ENCODE results near the gene FRY.

FRY gene

DNA sequence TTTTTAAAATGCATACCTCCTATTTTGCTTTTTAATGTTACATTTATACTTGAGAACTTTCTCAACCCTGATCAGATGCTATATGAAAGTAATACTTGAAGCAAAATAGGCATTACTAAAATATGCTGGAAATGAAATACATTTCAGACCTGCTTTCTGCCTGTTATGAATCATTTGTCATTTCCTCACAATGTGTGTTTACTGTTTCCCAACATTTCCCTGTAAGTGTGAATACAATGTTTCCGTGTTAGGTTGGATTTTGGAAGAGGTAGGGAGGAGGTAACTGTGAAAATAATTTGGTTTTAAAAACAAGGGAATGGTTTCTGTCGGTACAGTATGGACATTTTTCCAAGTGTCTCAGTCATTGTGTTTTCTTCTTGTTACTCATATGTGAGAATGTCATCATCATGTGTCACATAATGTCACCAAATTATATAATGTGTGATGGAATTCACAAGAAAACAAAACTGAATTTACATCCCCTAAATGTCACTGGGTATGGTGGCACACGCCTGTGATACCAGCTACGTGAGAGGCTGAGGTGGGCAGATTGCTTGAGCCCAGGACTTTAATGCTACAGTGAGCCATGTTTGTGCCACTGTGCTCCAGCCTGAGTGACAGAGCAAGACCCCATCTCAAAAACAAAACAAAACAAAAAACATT, 240.6 kb downstream of the FRY start:
- no peak for DNase-seq

DNA sequence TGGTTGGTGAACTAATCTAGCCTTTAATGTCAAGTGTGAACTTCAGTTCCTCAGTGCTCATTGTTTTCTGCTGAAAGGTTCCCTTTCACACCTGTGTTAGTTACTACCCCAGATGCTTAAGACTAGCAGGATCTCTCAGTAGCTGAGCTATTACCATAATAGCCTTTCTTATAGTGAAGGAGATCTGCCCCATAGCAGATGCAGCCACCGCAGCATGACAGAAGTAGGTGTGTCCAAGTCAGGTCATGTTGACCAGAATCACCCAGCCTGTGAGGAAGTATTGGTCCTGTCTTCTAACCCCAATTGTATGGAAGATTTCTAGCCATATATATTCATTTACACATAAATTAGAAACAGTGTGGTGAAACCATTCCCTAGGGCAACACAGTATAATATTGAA, 246.3 kb downstream of the FRY start:
- DNase-seq, result no peak

DNA sequence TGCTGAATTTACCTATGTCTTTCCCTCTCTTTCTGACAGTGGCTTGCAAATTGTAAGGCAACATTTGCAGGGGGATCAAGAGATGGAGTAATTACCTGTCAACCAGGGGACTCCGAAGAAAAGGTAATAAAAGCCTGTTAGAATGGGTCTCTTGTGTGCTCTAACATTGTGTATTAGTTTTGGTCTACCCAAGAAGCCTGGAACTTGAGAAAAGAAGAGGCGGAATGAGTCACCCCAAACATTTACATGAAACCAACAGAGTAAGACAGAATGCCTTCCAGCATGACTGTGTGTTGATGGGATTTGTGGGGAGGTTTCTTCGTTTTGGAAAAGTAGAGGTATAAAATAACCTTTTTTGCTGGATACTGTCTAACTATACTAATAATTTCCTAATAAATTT, 246.9 kb downstream of the FRY start:
- DNase-seq, result no peak

DNA sequence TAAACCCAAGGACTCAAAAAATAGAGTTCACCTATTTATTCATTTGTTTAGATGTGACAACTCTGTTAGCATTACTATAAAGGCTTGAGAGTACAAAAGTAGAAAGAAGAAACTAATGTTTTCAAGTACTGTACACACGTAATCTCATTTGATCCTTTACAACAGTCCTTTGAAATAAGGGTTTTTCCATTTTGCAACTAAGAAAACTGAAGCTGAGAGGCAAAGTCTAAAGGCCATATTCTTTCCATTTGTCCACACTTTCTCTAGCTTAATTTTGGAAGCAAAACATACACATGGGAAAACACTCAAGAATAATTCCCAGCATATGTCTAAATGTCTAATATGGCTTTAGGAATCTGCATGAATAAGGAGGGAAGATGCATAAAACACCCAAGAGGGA, 249.5 kb downstream of the FRY start:
- DNase-seq, result no peak

DNA sequence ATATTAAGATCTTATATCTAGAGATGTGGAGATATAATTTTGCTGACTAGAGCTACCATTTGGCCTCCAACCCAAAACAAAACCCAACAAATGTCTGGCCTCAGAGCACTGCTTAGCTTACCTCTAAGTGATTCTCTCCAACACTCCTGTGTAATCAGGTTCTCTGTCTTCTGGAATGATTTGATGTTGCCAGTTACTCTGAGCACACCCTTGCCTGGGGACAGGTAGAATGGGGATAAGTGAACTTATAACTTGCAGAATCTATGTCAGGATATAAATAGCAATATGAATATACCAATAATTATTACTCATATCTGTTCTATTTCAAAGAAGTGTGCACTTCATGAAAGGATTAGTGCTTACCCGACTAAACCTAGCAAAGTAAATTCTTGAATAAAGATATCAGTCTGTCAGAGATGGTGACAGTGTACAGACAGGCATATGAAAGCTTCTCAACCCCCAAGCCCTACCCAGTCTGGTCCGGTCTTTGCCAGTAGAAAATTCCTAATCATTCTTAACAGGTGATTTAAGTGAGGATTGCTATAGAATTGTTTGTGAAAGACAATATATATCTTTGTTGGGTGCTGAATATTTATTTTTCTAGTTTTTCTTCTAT, 250.6 kb downstream of the FRY start:
- DNase-seq, result no peak

DNA sequence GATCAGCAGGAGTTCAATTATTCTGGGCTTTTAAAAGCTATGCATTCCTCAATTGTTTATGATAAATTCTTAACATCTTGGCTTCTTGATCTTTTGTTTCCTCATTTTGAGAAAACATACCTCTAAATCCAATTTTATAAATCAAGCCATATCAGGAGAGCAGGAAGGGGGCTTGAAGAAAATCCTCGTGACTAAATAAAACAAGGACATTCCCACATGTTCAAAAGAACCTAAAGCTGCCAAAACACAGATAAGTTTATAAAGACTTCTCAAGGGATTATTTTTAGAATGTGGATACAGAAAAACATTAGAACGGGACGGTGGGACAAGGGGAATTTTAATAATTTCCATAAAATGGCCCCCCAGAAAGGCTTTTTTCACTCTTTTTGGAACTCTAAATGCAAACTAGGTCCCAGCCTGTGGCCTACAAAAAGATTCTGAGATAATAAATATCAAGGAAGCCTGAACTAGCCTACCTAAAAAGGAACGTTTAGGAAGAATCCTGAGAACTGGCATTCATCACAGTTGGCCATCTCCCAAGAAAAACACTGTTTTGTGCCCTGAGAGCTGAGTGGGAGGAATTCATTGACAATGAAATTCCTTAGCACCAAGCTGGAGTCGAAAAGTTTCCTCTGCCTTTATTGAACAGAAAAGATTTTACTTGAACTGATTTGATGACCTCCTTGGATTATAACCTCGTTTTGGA, 253.5 kb downstream of the FRY start:
- no peak for DNase-seq

DNA sequence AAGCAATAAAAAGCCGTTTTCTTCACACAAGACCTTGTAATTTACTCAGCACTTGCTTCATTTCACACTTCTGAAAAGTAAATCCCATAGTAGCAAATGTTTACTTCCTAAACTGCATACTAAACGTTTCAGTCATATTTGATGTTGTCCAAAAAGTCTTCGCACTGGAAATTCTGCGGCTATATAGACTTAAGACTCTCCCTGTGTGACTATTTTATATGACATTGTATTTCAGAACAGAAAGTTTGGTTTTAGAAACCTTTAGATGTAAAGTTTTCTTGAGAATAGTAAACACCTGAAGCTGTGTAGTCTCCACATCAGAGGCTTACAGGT, 254.0 kb downstream of the FRY start:
- no peak for DNase-seq

DNA sequence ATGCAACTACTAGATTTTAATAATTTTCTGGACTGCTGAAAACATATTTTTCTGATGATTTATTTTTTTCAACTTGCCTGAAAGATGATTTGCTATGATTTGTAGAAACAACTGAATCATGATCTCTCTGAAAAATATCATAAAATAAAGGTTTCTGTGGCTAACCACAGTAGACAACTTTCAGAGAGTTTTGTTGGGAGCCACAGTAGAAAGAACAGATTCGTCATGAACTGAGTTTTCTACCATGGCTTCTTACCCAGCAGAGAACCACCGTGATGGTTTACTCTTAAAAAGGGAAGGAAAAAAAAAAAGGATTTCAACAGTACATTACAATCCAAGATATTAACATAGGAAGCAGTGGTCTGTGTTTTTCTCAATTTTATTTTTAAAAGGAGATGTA, 265.6 kb downstream of the FRY start:
- DNase-seq, result no peak

DNA sequence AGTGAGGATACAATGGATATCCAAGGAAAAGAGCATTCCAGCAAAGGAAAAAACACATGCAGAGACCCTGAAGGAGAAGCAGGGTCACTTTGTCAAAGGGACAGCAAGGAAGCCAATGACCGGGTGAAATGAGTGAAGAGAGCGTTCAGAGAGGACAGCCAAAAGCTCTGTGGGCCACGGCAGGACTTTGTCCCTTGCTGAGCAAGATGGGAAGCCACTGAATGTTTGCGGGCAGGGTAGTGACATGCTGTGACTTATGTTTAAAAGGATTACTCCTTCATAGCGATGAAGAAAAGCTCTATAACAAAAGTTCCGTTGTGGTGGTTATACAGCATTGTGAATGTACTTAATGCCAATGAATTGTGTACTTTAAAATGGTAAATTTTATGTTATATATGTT, 267.1 kb downstream of the FRY start:
- DNase-seq, result no peak

DNA sequence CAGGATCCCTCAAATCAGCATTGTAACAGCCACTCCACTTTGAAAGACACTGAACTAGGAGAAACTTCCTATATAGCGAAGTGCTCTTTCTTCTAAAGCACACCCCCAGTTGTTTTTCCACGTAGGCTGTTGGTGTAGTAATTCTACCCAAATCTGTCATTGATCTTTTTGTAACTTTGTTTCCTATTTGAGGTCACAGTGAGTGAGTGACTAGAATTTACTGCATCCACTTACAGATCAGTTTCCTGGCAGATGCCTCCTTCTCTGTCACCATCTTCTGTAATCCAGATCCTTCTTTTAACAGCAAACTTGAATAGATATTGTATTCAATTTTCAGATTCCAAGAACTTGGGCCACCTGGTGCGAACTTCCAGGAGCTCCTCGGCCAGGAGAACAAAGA, 268.3 kb downstream of the FRY start:
- DNase-seq, result no peak

DNA sequence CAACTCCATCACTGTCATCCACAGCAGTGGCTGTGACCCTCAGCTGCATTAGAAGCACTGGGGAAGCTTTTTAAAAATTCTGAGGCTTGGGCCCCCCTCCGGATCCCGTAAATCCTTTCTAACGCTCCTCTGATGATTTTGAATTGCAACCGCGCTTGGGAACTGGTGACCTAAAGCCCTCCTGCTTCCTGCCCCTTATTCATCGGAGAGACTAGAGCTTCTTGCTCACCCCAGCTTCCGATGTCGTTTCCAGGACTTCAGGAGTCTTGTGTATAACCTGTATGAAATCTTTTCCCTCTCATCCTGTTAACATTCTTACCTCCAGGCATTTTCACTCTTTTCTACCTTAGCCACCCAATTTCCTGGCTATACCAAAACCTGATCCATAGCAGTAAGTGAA, 268.8 kb downstream of the FRY start:
- no peak for DNase-seq

DNA sequence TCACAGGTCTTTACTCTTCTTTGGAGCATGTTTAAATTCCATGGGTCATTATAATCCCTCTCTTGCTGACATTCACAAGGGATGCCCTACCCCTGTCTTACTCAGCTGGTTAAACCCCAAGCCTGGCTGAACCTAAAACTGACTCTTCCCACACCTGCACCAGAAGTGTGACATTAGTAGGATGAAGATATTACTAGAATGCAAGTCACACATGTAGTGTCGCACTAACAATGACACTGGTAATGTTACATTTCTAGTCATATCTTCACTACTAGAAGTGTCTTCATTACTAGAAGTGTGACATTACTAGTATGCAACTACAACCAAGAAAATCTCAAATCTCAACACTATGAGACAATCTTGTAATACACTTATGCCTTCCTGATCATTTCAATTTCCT, 269.3 kb downstream of the FRY start:
- DNase-seq, result no peak

DNA sequence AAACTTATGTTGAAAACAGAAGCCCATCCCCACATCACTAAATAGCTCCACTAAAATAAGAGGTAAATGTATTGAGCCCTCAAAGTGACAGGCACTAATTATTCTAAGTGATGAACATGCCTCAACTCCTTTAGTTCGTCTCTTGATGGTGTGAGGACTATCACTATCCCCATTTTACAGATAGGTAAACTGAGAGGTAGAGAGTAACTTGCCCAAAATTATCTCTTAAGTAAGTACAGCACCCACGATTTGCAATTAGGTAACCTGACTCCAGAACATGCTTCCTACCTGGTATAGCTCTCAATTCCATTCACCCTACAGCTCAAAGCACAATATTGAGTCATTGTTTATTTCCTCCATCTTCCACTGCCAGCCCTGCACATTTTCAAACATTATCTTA, 270.9 kb downstream of the FRY start:
- DNase-seq, result no peak

DNA sequence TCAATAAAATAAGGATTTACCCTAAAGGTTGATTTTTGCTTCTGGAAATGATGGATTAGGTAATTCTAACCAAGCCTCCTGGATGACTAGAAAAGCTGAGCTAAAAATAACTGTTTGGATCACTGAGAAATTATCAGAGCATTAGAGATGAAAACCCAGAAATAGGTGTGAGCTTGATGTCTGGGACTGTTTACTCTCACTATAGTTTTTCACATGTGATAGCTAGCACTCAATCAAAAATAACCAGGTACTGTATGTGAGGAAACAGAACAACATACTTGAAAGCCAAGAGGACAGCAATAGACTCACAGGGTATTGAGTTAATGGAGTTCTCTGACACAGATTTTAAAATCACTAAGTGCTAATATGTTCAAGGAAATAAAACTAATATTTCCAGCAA, 274.1 kb downstream of the FRY start:
- DNase-seq, result no peak

DNA sequence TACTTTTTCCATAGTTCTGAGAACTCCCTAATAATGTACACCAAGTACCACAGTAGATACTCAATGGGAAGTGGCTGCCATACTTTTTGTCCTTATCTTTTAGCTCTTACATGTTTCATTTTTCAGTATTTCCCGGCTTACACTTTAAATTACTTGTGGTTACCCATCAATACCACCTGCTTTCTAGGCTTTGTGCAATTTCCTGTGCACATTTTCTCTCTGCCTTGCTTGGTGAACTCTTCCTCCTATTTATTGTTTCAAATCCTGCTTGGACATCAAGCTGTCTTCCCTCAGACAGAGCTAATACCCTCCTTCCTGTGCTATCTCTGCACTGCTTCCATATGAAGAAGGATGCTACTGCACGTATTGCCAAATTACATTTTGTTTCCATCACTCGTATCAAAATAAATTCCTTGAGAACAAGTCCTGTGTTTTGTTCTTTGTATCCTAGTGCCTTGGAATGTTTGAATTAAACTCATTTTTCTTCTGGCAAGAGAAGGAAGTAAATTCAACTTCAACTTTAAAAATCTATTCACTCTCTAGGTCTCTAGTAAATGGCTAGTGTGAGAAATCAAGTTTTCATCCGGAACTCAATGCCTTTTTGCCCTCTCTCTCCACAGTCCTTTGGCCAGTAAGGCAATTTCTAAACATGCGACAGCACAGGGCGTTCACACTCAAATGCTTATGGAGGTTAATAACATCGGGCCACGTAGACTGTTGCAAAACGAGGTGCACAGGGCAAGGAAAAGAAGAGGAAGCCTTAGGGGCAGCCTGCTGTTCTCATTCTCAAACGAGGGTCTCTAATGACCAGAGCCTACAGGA, 277.9 kb downstream of the FRY start:
- no peak for DNase-seq

DNA sequence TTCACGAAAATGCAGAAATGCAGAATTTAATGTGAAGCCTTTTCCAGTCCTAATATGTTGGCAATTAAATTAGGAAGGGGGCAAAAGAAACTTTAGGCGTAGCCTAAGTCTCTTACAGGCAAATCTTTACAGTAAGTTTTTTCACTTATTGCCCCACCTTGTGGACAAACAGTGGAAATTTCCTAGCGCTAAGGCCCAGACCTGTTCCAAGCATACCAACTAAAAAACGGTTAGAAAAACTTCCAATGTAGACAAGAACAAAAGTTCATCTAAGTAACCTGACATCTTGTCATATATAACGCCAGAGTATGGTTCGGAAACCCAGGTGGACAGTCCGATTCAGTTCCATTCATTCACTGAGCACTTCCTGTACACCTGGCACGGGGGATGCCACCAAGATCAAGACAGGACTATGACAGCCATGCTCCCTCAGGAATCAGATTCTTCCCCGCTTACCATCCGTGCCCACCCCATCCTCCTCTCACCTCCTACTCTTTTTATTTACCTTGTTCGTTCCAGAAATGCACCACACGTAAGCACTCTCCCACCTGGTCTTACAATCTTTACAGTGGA, 278.6 kb downstream of the FRY start:
- no peak for DNase-seq

DNA sequence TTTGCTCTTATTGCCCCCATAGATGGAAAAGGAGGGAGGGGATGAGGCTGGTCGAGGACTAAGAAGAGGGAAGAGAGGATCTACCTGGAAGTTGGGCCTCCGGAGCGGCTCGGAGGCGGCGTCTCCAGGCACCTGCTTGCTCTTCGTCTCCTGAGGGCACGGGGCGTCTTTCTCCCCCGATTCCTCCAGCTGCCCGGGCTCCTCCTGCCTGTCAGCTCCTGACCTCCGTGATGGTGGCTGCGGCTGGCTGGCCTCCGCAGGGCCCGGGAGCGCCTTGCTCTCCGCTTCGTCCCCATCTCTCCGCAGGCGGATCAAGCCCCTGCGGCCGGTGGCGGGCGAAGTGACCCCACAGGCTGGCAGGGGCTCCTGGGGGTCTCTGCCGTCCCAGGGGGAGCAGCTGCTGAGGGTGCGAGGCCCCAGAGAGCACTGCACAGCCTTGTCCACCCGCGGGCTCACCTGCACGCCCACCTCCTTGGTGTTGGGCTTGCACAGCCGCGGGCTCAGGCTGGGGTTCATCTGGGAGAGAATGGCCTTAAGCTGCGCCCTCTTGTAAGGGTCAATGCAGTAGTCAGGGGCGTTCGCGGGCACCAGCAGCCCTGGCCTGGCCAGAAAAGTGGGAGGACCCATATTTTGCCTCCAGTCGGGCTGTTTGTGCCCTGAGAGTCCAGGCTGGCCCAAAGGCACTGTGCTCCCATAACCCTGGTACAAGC, 279.8 kb downstream of the FRY start:
- no peak for DNase-seq

DNA sequence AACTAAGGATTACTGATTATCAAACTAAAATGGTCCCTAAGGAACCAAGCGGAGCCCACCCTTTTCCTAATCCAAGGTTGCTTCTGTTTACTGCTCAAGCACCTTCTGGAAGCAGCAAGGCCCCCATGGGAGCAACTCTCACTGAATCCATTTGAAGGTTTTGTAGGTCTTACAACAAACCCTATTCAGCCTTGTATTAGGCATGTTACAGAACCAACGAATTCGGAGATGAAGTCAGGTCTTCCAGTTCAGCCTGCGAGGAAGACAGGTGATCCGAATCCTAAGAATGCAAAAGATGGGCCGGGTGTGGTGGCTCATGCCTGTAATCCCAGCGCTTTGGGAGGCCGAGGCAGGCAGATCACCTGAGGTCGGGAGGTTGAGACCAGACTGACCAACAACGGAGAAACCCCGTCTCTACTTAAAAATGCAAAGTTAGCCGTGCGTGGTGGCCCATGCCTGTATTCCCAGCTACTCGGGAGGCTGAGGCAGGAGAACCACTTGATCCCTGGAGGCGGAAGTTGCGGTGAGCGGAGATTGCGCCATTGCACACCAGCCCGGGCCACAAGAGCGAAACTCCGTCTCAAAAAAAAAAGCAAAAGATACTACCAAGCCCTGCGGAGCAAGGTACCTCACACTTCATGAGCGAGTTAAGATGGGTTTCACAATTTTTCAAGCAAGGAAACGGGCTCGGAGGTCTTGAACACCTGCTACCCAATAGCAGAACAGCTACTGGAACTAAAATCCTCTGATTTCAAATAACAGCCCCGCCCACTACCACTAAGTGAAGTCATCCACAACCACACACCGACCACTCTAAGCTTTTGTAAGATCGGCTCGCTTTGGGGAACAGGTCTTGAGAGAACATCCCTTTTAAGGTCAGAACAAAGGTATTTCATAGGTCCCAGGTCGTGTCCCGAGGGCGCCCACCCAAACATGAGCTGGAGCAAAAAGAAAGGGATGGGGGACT, 283.0 kb downstream of the FRY start:
- DNase-seq, result peak; percentile 75

DNA sequence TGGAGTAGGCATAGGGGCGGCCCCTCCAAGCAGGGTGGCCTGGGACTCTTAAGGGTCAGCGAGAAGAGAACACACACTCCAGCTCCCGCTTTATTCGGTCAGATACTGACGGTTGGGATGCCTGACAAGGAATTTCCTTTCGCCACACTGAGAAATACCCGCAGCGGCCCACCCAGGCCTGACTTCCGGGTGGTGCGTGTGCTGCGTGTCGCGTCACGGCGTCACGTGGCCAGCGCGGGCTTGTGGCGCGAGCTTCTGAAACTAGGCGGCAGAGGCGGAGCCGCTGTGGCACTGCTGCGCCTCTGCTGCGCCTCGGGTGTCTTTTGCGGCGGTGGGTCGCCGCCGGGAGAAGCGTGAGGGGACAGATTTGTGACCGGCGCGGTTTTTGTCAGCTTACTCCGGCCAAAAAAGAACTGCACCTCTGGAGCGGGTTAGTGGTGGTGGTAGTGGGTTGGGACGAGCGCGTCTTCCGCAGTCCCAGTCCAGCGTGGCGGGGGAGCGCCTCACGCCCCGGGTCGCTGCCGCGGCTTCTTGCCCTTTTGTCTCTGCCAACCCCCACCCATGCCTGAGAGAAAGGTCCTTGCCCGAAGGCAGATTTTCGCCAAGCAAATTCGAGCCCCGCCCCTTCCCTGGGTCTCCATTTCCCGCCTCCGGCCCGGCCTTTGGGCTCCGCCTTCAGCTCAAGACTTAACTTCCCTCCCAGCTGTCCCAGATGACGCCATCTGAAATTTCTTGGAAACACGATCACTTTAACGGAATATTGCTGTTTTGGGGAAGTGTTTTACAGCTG, 283.9 kb downstream of the FRY start, which contains the start of the genes BRCA2 and ZAR1L:
TSS of gene BRCA2 (plus strand) at position 271 of the 790 bp plus-strand sequence. CDS start 953 bp downstream, outside the sequence.
TSS of gene ZAR1L (minus strand) at position 126 of the 790 bp plus-strand sequence. CDS start 3,438 bp downstream, outside the sequence.
- DNase-seq, result peak; percentile 90

DNA sequence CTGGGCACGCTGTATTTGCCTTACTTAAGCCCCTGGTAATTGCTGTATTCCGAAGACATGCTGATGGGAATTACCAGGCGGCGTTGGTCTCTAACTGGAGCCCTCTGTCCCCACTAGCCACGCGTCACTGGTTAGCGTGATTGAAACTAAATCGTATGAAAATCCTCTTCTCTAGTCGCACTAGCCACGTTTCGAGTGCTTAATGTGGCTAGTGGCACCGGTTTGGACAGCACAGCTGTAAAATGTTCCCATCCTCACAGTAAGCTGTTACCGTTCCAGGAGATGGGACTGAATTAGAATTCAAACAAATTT, 284.4 kb downstream of the FRY start:
- no peak for DNase-seq

DNA sequence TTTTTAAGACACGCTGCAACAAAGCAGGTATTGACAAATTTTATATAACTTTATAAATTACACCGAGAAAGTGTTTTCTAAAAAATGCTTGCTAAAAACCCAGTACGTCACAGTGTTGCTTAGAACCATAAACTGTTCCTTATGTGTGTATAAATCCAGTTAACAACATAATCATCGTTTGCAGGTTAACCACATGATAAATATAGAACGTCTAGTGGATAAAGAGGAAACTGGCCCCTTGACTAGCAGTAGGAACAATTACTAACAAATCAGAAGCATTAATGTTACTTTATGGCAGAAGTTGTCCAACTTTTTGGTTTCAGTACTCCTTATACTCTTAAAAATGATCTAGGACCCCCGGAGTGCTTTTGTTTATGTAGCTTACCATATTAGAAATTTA, 284.9 kb downstream of the FRY start:
- DNase-seq, result no peak
